ENCODE measurements around the gene LAMA5.

LAMA5 gene

GRCh38 chr20:62303062-62303339 lies 64.1 kb downstream of the LAMA5 start:
- no peaks in the 10 kb centered on the region for H3K27me3 ChIP-seq (ENCODE audit: low read length)
- H4K20me1 ChIP-seq (ENCODE audit: low read depth, low read length) = peaks cover 5% of the 10 kb centered on the region; the same call in 1 of the 2 replicates
- no peak for TF ChIP-seq EZH2phosphoT487 (conservative IDR thresholded peaks at IDR 0.05; ENCODE audit: low read length)
- no peak for TF ChIP-seq CTCF (IDR thresholded peaks at IDR 0.05; ENCODE audit: insufficient read depth, low read length, poor library complexity, severe bottlenecking)
- H3K4me3 ChIP-seq (ENCODE audit: insufficient read depth, low read length, poor library complexity, severe bottlenecking) = peak overlapping the region; percentile 54
- H3K4me2 ChIP-seq (ENCODE audit: low read depth, low read length, poor library complexity, severe bottlenecking) = peak overlapping the region; percentile 83
- peak overlapping the region; percentile 68 for H3K9ac ChIP-seq (ENCODE audit: low read length)
- no peaks in the 10 kb centered on the region for H3K36me3 ChIP-seq (ENCODE audit: low read length)
- H3K9me3 ChIP-seq (ENCODE audit: insufficient read depth, low read length) = no peaks in the 10 kb centered on the region
- no peaks in the 10 kb centered on the region for H3K9me2 ChIP-seq (replicated peaks; ENCODE audit: insufficient read depth, low read length)
- no peak overlapping the region for H2AFZ ChIP-seq (ENCODE audit: low read depth, low read length, severe bottlenecking)
- H3K27ac ChIP-seq (ENCODE audit: low read depth, low read length) = peak overlapping the region; percentile 33
- H3F3A ChIP-seq (ENCODE audit: insufficient read depth) = 0 out of 2 replicates have a peak, but pooled peaks cover 3% of the 10 kb centered on the region
- H3K79me2 ChIP-seq (ENCODE audit: insufficient read depth, low read length) = peaks cover 34% of the 10 kb centered on the region

GRCh38 chr20:62302341-62303061 lies 64.6 kb downstream of the LAMA5 start, which contains the start of gene ADRM1:
Gene ADRM1 (plus strand): TSS chr20:62302997. CDS start chr20:62303569, 572 bp downstream.
- Histone ChIP-seq H3K9me3 (ENCODE audit: insufficient read depth, low read length) (no peaks in the 10 kb centered on the region), H3K4me2 (ENCODE audit: low read depth, low read length, poor library complexity, severe bottlenecking) (peak within 1 kb of the TSS; percentile 83), H3K4me3 (ENCODE audit: insufficient read depth, low read length, poor library complexity, severe bottlenecking) (peak within 1 kb of the TSS; percentile 85), H3K9me2 (replicated peaks; ENCODE audit: insufficient read depth, low read length) (no peaks in the 10 kb centered on the region), H3K27me3 (ENCODE audit: low read length) (no peaks in the 10 kb centered on the region), H3F3A (ENCODE audit: insufficient read depth) (0 out of 2 replicates have a peak, but pooled peaks cover 3% of the 10 kb centered on the region), H3K27ac (ENCODE audit: low read depth, low read length) (peak within 1 kb of the TSS; percentile 79), H4K20me1 (ENCODE audit: low read depth, low read length) (peaks cover 5% of the 10 kb centered on the region; the same call in 1 of the 2 replicates), H3K79me2 (ENCODE audit: insufficient read depth, low read length) (peaks cover 34% of the 10 kb centered on the region), H3K36me3 (ENCODE audit: low read length) (no peaks in the 10 kb centered on the region), H3K9ac (ENCODE audit: low read length) (peak within 1 kb of the TSS; percentile 68), H2AFZ (ENCODE audit: low read depth, low read length, severe bottlenecking) (peak within 1 kb of the TSS; percentile 92)
- TF ChIP-seq CTCF (IDR thresholded peaks at IDR 0.05; ENCODE audit: insufficient read depth, low read length, poor library complexity, severe bottlenecking) = peak; percentile 90
- no peak for TF ChIP-seq EZH2phosphoT487 (conservative IDR thresholded peaks at IDR 0.05; ENCODE audit: low read length)

- Histone ChIP-seq H3K9me2 (replicated peaks; ENCODE audit: insufficient read depth, low read length) (no peaks in the 10 kb centered on the region), H3K9ac (ENCODE audit: low read length) (peak overlapping the region; percentile 68), H3K4me2 (ENCODE audit: low read depth, low read length, poor library complexity, severe bottlenecking) (peak overlapping the region; percentile 80), H3K4me3 (ENCODE audit: insufficient read depth, low read length, poor library complexity, severe bottlenecking) (peak overlapping the region; percentile 85), H3K9me3 (ENCODE audit: insufficient read depth, low read length) (no peaks in the 10 kb centered on the region), H4K20me1 (ENCODE audit: low read depth, low read length) (peaks cover 5% of the 10 kb centered on the region; the same call in 1 of the 2 replicates), H3K79me2 (ENCODE audit: insufficient read depth, low read length) (peaks cover 34% of the 10 kb centered on the region), H2AFZ (ENCODE audit: low read depth, low read length, severe bottlenecking) (peak overlapping the region; percentile 92), H3K27ac (ENCODE audit: low read depth, low read length) (peak overlapping the region; percentile 79), H3K27me3 (ENCODE audit: low read length) (no peaks in the 10 kb centered on the region), H3K36me3 (ENCODE audit: low read length) (no peaks in the 10 kb centered on the region), H3F3A (ENCODE audit: insufficient read depth) (0 out of 2 replicates have a peak, but pooled peaks cover 3% of the 10 kb centered on the region)
- TF ChIP-seq CTCF (IDR thresholded peaks at IDR 0.05; ENCODE audit: insufficient read depth, low read length, poor library complexity, severe bottlenecking) (peak; percentile 78), EZH2phosphoT487 (conservative IDR thresholded peaks at IDR 0.05; ENCODE audit: low read length) (no peak)
These were observed 65.3 kb downstream of the LAMA5 start for GRCh38 chr20:62301773-62302340.

Data from SU-DHL-6 (cell line).